Aorta (tissue), 5 donors: Measurements from ENCODE around the gene CDS2. TPM values are rescaled to one million over a fixed set of nuclear protein-coding genes. Genes with fewer than 3 reads are reported as not detected.
"Not testable (repeated sequence)": the region's sequence is repeated elsewhere in the genome, so short reads cannot be mapped to it uniquely, and the experiment has no call there.

Experiments used
- ATAC-seq: fragments of 200-7000 bp; cut with Tn5 transposase; one replicate; pipeline ENCODE4 v1.9.1; 2022; ENCODE audit warnings: moderate library complexity; ENCODE audit not compliant: low FRiP score
- DNase-seq, 2 donors: peaks; one replicate each; pipeline ENCODE4 v3.0.0-alpha.2; 2020
- H3K27ac ChIP-seq, 2 donors: one replicate each; pipeline ENCODE4 v1.5.1; 2013; ENCODE audit warnings: low read length in 2 of 2, mild to moderate bottlenecking in 2 of 2, moderate library complexity in 2 of 2, control low read depth in 1 of 2, inconsistent platforms in 1 of 2, low read depth in 1 of 2
- H3K27me3 ChIP-seq, 2 donors: one replicate each; pipeline ENCODE4 v1.6.1; 2013; ENCODE audit warnings: control low read depth in 1 of 2, low read length in 1 of 2, mild to moderate bottlenecking in 1 of 2, moderate library complexity in 1 of 2; ENCODE audit not compliant: insufficient read depth in 2 of 2, control insufficient read depth in 1 of 2
- H3K36me3 ChIP-seq, 2 donors: one replicate each; pipeline ENCODE4 v1.6.1; 2013; ENCODE audit warnings: control low read depth in 1 of 2, low read length in 1 of 2, mild to moderate bottlenecking in 1 of 2; ENCODE audit not compliant: insufficient read depth in 2 of 2, control insufficient read depth in 1 of 2
- H3K4me1 ChIP-seq, 2 donors: one replicate each; pipeline ENCODE4 v1.6.1; 2013; ENCODE audit warnings: low read length in 2 of 2, control low read depth in 1 of 2, mild to moderate bottlenecking in 1 of 2, moderate library complexity in 1 of 2; ENCODE audit not compliant: insufficient read depth in 2 of 2, control insufficient read depth in 1 of 2
- H3K4me3 ChIP-seq, 2 donors: one replicate each; pipeline ENCODE4 v1.5.1; 2013; ENCODE audit warnings: low read length in 2 of 2, control low read depth in 1 of 2, mild to moderate bottlenecking in 1 of 2
- H3K9me3 ChIP-seq: one replicate; pipeline ENCODE4 v1.6.1; 2013; ENCODE audit warnings: mild to moderate bottlenecking, low read length; ENCODE audit not compliant: control insufficient read depth
- WGBS, 2 donors: extraction: QIAGEN DNeasy Blood & Tissue Kit; methylation state at CpG; one replicate each; pipeline ENCODE4 v1.1.7; 2013; 5-methylcytosine and 5-hydroxymethylcytosine counted together
- intact Hi-C, 2 donors: fragments of 100-400 bp; cut with DNase I; formaldehyde crosslinking; loops; one replicate each; pipeline versions ENCODE4 v1.14.2 to v1.15.0; 2022
- polyA plus RNA-seq, 2 donors: library from polyadenylated mRNA; stranded (reverse); fragments of 200-250 nt; gene quantifications; one replicate each; pipeline ENCODE4 v1.2.3, GENCODE V29; 2013
- total RNA-seq, 2 donors: library from RNA; stranded (reverse); fragmentation: NEBNext Ultra II Directional; extraction: Animal tissue kit (Norgen Biotek cat#: 25700); gene quantifications; one replicate each; pipeline ENCODE4 v1.2.1, GENCODE V29; 2021
- donor health status: healthy with polysubstance abuse.
- donor health status: Bipolar disorder and iron deficiency.
- donor health status: DM: no; HTN: no; CAD: no.
- donor health status: DM: no; HTN: no; CAD: no.
- donor health status: DM: yes; HTN: yes; CAD: no.

Gene CDS2
- total and polyA plus RNA-seq, 4 donors, result 13.9 to 135 (median 50.0) TPM

DNA sequence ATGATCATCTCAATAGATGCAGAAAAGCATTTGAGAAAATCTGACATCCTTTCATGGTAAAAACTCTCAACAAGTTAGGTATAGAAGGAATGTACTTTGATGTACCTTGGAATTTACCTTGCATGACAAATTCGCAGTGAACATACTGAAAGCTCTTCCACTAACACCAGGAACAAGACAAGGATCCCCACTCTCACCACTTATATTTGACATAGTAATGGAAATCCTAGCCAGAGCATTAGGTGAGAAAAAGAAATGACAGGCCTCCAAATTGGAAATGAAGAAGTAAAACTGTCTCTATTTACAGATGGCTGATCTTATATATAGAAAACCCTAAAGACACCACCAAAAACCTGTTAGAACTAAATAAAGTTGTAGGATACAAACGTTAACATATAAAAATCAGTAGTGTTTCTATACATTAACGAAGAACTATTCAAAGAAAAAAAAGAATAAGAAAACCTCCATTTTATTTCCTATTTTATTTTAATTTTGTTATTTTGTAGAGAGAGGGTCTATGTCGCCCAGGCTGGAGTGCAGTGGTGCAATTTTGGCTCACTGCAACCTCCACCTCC is 34.0 kb upstream of the CDS2 start:
- DNase-seq (no peak), ATAC-seq (no peak)
- intact Hi-C loops, result loop anchor here in 1 of 2 donors (10.0 kb wide), 1 partner anchor 138 kb away; no protein-coding TSS in a partner anchor
- Histone ChIP-seq H3K9me3 (no peaks in the 10 kb centered on the region), H3K27ac (no peak overlapping the region), H3K27me3 (no peaks in the 10 kb centered on the region), H3K36me3 (peaks cover 0 to 3% of the 10 kb centered on the region in 2 donors), H3K4me3 (no peak overlapping the region), H3K4me1 (no peaks in the 10 kb centered on the region)
- WGBS, 2 donors, result 70 to 97% methylated on average over 4 of the region's 4 CpGs

DNA sequence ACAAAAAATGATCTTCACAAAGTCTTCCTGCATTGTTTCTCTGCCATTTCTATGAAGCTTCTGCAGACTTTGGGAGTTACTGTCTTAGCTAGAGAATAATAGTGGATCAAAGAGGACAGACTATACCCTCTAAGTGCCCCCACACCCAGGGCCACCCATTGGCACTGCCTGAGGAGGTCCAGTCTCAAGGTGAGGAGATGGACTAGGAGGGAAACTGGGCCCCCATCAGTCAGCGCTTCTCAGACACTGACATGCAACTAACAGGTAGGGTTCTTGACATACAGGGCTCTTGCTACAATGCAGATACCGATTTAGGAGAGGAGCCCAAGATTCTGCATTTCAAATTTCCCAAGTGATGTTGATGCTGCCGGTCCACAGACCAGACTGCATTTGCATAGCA is 31.4 kb upstream of the CDS2 start:
- H3K4me3 ChIP-seq, result no peak overlapping the region
- WGBS, 2 donors, result 81 to 87% methylated on average over 3 of the region's 3 CpGs
- intact Hi-C loops, result loop anchor here in 1 of 2 donors (10.0 kb wide), 1 partner anchor 141 kb away; no protein-coding TSS in a partner anchor
- no peak for ATAC-seq
- H3K36me3 ChIP-seq, result peaks cover 0 to 3% of the 10 kb centered on the region in 2 donors
- no peaks in the 10 kb centered on the region for H3K27me3 ChIP-seq
- no peaks in the 10 kb centered on the region for H3K9me3 ChIP-seq
- DNase-seq, result no peak
- no peaks in the 10 kb centered on the region for H3K4me1 ChIP-seq
- no peak overlapping the region for H3K27ac ChIP-seq

GRCh38 chr20:5095931-5096330 is 30.9 kb upstream of the CDS2 start:
- ATAC-seq (no peak), DNase-seq (no peak)
- WGBS, 2 donors, result 83 to 93% methylated on average over 3 of the region's 3 CpGs
- H3K4me1 ChIP-seq, result no peaks in the 10 kb centered on the region
- H3K4me3 ChIP-seq, result no peak overlapping the region
- intact Hi-C loops, result loop anchor here in 1 of 2 donors (10.0 kb wide), 1 partner anchor 141 kb away; no protein-coding TSS in a partner anchor
- H3K27me3 ChIP-seq, result no peaks in the 10 kb centered on the region
- H3K27ac ChIP-seq, result no peak overlapping the region
- peaks cover 0 to 3% of the 10 kb centered on the region in 2 donors for H3K36me3 ChIP-seq
- no peaks in the 10 kb centered on the region for H3K9me3 ChIP-seq

DNA sequence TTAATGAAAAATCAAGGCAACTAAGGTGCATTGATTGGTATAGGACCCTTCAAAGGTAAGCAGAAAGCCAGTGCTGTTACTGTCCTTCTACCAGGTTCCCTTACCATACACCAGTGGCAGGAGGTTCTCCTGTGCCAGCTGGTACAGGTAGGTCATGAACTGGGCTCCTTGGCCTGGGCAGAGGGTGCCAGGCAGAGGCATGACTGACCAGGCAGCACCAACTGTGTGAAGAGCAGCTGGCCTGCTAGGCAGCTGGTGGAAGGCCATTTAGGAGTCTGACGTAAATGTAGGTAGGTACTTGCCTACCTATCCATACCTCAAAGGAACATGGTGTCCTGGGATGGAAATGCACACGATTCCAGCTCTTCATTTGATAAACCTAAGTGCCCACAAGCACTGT is 30.3 kb upstream of the CDS2 start:
- intact Hi-C loops, result loop anchor here in 1 of 2 donors (10.0 kb wide), 1 partner anchor 142 kb away; no protein-coding TSS in a partner anchor
- no peak for ATAC-seq
- peaks cover 0 to 3% of the 10 kb centered on the region in 2 donors for H3K36me3 ChIP-seq

GRCh38 chr20:5099009-5099408 is 27.8 kb upstream of the CDS2 start:
- not testable (repeated sequence) for ATAC-seq, DNase-seq, H3K27me3 ChIP-seq, H3K9me3 ChIP-seq, H3K27ac ChIP-seq, H3K4me1 ChIP-seq, H3K36me3 ChIP-seq, H3K4me3 ChIP-seq
- 82 to 92% methylated on average over 1 of the region's 1 CpG for WGBS, 2 donors
- intact Hi-C loops, result loop anchor here in 1 of 2 donors (10.0 kb wide), 1 partner anchor 144 kb away; no protein-coding TSS in a partner anchor

More for the DNA sequence above, 30.3 kb upstream of the CDS2 start:
- no peaks in the 10 kb centered on the region for H3K4me1 ChIP-seq
- H3K27ac ChIP-seq, result no peak overlapping the region
- no peaks in the 10 kb centered on the region for H3K9me3 ChIP-seq
- DNase-seq, result no peak
- 83 to 92% methylated on average over 2 of the region's 2 CpGs for WGBS, 2 donors
- H3K27me3 ChIP-seq, result no peaks in the 10 kb centered on the region
- no peak overlapping the region for H3K4me3 ChIP-seq

- not testable (repeated sequence) for DNase-seq, H3K27me3 ChIP-seq, H3K36me3 ChIP-seq, H3K27ac ChIP-seq, ATAC-seq, H3K9me3 ChIP-seq, H3K4me3 ChIP-seq, H3K4me1 ChIP-seq
- 91 to 93% methylated on average over 3 of the region's 3 CpGs for WGBS, 2 donors
- intact Hi-C loops, result loop anchor here (5.0 to 10.0 kb wide), 2 partner anchors 143 to 145 kb away; no protein-coding TSS in a partner anchor
These were observed 26.9 kb upstream of the CDS2 start for GRCh38 chr20:5099909-5100308.

DNA sequence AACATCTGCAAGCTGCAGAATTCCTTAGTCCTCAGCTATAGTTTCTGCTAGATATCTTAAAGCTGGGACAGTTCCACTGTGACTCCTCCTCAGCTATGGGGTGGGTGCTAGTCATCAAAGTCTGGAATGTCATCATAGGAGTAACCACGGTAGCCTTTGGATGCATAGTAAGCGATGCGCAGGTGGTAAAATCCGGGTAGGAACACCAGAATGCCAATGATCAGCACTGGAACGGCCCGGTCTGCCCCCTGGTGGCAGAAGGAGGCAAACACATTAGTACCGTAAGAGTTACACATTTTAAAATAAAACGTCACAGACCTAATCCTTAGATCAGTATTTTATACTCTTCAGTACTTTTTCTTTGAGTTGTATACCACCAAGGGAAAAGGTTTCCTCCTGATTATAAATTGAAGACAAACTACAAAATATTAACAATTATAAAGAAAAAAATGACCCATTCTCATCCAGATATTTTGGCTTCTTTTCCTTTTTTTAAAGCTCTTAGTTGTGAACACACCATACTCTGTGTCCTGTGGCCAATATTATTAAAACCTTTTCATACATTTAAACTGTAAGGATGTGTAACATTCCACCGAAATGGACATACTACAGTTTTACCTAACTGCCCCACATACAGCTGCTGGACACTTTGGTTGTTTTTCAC is 26.0 kb upstream of the CDS2 start:
- H3K27ac ChIP-seq, result no peak overlapping the region
- H3K4me3 ChIP-seq, result no peak overlapping the region
- H3K9me3 ChIP-seq, result no peaks in the 10 kb centered on the region
- no peaks in the 10 kb centered on the region for H3K4me1 ChIP-seq
- DNase-seq, result peak; percentile 81 to 92
- peak; percentile 84 for ATAC-seq
- 9 to 12% methylated on average over 9 of the region's 9 CpGs for WGBS, 2 donors
- H3K36me3 ChIP-seq, result peaks cover 0 to 7% of the 10 kb centered on the region in 2 donors
- H3K27me3 ChIP-seq, result no peaks in the 10 kb centered on the region
- intact Hi-C loops, result loop anchor here in 1 of 2 donors (5.0 kb wide), 1 partner anchor 144 kb away; no protein-coding TSS in a partner anchor

DNA sequence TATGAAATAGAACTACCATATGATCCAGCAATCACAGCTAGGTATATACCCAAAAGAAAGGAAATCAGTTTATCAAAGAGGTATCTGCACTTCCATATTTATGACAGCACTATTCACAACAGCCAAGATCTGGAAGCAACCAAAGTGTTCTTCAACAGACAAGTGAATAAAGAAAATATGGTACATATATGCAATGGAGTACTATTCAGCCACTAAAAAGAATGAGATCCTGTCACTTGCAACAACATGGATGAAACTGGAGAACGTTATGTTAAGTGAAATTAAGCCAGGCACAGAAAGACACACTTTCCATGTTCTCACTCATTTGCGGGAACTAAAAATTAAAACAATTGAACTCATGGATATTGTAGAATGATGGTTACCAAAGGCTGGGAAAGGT is 22.3 kb upstream of the CDS2 start:
- Histone ChIP-seq H3K9me3 (no peaks in the 10 kb centered on the region), H3K27me3 (no peaks in the 10 kb centered on the region), H3K27ac (no peak overlapping the region), H3K4me3 (no peak overlapping the region), H3K4me1 (no peaks in the 10 kb centered on the region), H3K36me3 (peaks cover 2 to 7% of the 10 kb centered on the region in 2 donors)
- no peak for DNase-seq
- ATAC-seq, result no peak
- intact Hi-C loops, result loop anchor here in 1 of 2 donors (5.0 kb wide), 1 partner anchor 147 kb away; no protein-coding TSS in a partner anchor
- 95% methylated on average over 2 of the region's 2 CpGs for WGBS, 2 donors
